ENCODE data around the gene STXBP1.

The STXBP1 gene

DNA sequence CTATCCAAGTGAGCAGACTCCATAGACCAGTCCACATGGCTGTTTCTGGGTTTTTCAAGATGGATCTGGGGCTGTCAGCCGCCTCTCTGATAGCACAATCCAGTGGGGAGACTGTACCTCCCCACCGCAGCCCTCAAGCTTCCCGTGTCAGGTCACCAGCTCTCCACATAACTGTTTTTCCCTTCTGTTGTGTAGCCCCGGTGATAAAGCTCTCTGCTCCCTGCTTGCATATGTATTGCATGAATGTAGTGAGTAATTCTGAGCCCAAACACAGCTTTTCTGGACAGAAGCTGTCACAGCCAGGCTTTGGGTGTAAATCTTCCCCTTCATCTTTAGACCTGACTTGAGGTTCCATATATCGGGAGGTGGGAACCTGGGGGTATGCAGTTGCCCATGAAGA is 71.6 kb downstream of the STXBP1 start:
- H3K27ac ChIP-seq (ENCODE audit: low read depth, low read length) = no peak overlapping the region
- no peaks in the 10 kb centered on the region for H3K27me3 ChIP-seq (ENCODE audit: control insufficient read depth, low read length)
- no peaks in the 10 kb centered on the region for H3F3A ChIP-seq (ENCODE audit: control insufficient read depth, insufficient read depth)
- TF ChIP-seq EZH2phosphoT487 (IDR thresholded peaks at IDR 0.05; ENCODE audit: borderline replicate concordance, low read length) = no peak
- TF ChIP-seq, protein P1, sequence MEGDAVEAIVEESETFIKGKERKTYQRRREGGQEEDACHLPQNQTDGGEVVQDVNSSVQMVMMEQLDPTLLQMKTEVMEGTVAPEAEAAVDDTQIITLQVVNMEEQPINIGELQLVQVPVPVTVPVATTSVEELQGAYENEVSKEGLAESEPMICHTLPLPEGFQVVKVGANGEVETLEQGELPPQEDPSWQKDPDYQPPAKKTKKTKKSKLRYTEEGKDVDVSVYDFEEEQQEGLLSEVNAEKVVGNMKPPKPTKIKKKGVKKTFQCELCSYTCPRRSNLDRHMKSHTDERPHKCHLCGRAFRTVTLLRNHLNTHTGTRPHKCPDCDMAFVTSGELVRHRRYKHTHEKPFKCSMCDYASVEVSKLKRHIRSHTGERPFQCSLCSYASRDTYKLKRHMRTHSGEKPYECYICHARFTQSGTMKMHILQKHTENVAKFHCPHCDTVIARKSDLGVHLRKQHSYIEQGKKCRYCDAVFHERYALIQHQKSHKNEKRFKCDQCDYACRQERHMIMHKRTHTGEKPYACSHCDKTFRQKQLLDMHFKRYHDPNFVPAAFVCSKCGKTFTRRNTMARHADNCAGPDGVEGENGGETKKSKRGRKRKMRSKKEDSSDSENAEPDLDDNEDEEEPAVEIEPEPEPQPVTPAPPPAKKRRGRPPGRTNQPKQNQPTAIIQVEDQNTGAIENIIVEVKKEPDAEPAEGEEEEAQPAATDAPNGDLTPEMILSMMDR (IDR thresholded peaks at IDR 0.05; ENCODE audit: low read depth, low read length, poor library complexity, severe bottlenecking) = no peak
- no peak overlapping the region for H3K4me3 ChIP-seq (ENCODE audit: low read length)
- no peaks in the 10 kb centered on the region for H3K4me1 ChIP-seq (ENCODE audit: control insufficient read depth, low read length)
- no peak overlapping the region for H3K4me2 ChIP-seq (ENCODE audit: low read length)
- H4K20me1 ChIP-seq (ENCODE audit: control insufficient read depth, insufficient read depth, low read depth, low read length) = no peaks in the 10 kb centered on the region
- no peaks in the 10 kb centered on the region for H3K9me3 ChIP-seq (ENCODE audit: control insufficient read depth, insufficient read depth, low read length)
- no peaks in the 10 kb centered on the region for H3K9me2 ChIP-seq (replicated peaks; ENCODE audit: control insufficient read depth, low read length)
- H3K79me2 ChIP-seq (ENCODE audit: control insufficient read depth, low read length) = no peaks in the 10 kb centered on the region
- H3K36me3 ChIP-seq (ENCODE audit: control insufficient read depth, low read length) = no peaks in the 10 kb centered on the region

DNA sequence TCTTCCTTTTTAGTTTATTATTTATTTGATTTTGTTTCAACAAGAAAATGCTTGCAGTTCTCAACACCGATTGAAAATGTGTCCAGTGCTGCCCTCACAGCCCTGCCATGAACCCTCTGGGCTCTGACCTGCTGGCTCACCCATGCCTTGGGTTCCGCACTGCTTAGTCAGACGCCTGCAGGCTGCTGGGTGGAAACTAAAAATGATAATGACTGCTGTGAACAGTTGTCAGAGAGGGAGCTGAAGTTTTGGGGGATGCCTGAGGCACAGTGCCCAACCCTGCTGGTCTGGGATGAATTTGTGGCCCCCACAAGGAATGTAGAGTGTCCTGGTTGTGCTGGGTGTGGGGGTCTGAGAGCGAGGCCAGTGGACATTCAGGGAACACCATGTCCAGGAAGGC is 72.5 kb downstream of the STXBP1 start:
- Histone ChIP-seq H3K4me2 (ENCODE audit: low read length) (no peak overlapping the region), H3K36me3 (ENCODE audit: control insufficient read depth, low read length) (no peaks in the 10 kb centered on the region)

DNA sequence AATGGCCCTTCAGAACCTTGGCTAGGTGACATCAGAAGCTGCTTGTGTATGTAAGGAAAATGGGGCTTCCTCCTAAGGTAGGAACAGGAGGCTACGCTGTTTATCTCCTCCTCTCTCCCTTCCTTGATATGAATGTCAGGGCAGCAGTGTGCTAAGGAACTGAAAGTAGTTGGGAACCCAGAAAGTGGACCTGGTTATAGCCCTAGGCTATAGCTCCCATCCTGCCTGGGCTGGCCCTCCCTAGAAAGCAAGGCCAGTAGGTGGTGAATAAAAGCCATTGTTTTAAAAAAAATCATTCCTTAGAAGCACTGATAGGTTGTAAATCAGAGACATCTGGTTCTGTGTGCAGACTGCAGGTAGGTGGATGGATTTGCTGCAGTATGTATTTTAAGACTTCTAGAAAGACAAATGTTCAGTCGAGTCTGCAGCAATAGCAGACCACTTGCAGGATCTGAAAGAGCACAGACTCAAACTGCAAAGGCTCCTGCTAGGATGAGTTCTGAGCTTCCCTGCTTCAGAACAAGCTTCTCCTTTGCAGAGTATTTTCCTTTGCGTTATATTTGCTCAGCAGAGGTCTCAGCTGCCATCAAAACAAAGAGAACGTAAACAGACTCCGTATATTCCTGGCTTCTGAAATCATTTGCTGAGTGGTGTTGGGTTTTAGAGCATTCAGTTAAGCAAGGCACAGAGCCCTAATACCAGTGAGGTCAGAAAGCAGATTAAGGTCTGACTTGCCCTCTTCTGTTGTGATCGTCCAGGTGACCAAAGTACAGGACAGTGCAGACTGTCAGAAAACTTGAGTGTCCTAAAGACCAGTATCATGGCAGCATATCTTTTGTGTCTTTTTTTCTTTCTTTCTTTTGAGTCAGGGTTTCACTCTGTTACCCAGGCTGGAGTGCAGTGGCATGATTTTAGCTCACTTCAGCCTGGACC is 74.7 kb downstream of the STXBP1 start:
- Histone ChIP-seq H3K4me3 (ENCODE audit: low read length) (no peak overlapping the region), H3K27me3 (ENCODE audit: control insufficient read depth, low read length) (no peaks in the 10 kb centered on the region), H3K36me3 (ENCODE audit: control insufficient read depth, low read length) (no peaks in the 10 kb centered on the region), H3K27ac (ENCODE audit: low read depth, low read length) (no peak overlapping the region), H3K4me1 (ENCODE audit: control insufficient read depth, low read length) (no peaks in the 10 kb centered on the region), H3K79me2 (ENCODE audit: control insufficient read depth, low read length) (no peaks in the 10 kb centered on the region), H3K4me2 (ENCODE audit: low read length) (no peak overlapping the region), H3F3A (ENCODE audit: control insufficient read depth, insufficient read depth) (no peaks in the 10 kb centered on the region), H4K20me1 (ENCODE audit: control insufficient read depth, insufficient read depth, low read depth, low read length) (no peaks in the 10 kb centered on the region), H3K9me3 (ENCODE audit: control insufficient read depth, insufficient read depth, low read length) (no peaks in the 10 kb centered on the region), H3K9me2 (replicated peaks; ENCODE audit: control insufficient read depth, low read length) (no peaks in the 10 kb centered on the region)
- TF ChIP-seq, protein P1 (IDR thresholded peaks at IDR 0.05; ENCODE audit: low read depth, low read length, poor library complexity, severe bottlenecking) = no peak
- no peak for TF ChIP-seq EZH2phosphoT487 (IDR thresholded peaks at IDR 0.05; ENCODE audit: borderline replicate concordance, low read length)

More for the DNA sequence above, 72.5 kb downstream of the STXBP1 start:
- Histone ChIP-seq H3K4me3 (ENCODE audit: low read length) (no peak overlapping the region), H3K79me2 (ENCODE audit: control insufficient read depth, low read length) (no peaks in the 10 kb centered on the region), H3K9me3 (ENCODE audit: control insufficient read depth, insufficient read depth, low read length) (no peaks in the 10 kb centered on the region), H3K27me3 (ENCODE audit: control insufficient read depth, low read length) (no peaks in the 10 kb centered on the region), H3K27ac (ENCODE audit: low read depth, low read length) (no peak overlapping the region), H3K9me2 (replicated peaks; ENCODE audit: control insufficient read depth, low read length) (no peaks in the 10 kb centered on the region), H4K20me1 (ENCODE audit: control insufficient read depth, insufficient read depth, low read depth, low read length) (no peaks in the 10 kb centered on the region), H3K4me1 (ENCODE audit: control insufficient read depth, low read length) (no peaks in the 10 kb centered on the region), H3F3A (ENCODE audit: control insufficient read depth, insufficient read depth) (no peaks in the 10 kb centered on the region)
- TF ChIP-seq, protein P1 (IDR thresholded peaks at IDR 0.05; ENCODE audit: low read depth, low read length, poor library complexity, severe bottlenecking) = no peak
- no peak for TF ChIP-seq EZH2phosphoT487 (IDR thresholded peaks at IDR 0.05; ENCODE audit: borderline replicate concordance, low read length)
